Fibroblast of villous mesenchyme (primary cell): Measurements from ENCODE around the gene LRRK2. TPM values are rescaled to one million over a fixed set of nuclear protein-coding genes. Genes with fewer than 3 reads are reported as not detected.
"Not testable (repeated sequence)": the region's sequence is repeated elsewhere in the genome, so short reads cannot be mapped to it uniquely, and the experiment has no call there.

Experiments
- DNase-seq: peaks from one replicate; pipeline ENCODE4 v3.0.0-alpha.2; 2010; ENCODE audit warnings: low read depth
- H3K4me3 ChIP-seq: 2 replicates; pipeline ENCODE4 v1.5.1; 2011; ENCODE audit warnings: low read depth, mild to moderate bottlenecking, low read length
- CTCF ChIP-seq: IDR thresholded peaks from 2 replicates; pipeline ENCODE4 v1.5.1; 2012; ENCODE audit warnings: low read depth, mild to moderate bottlenecking, low read length; ENCODE audit not compliant: insufficient read depth
- total RNA-seq: library from RNA; depleted of rRNA; stranded (reverse); fragments of >200 nt; gene quantifications from 2 replicates; pipeline ENCODE4 v1.2.3, GENCODE V29; 2012

Gene LRRK2
- total RNA-seq, 1 donor, result 1.3 TPM

- no peak for DNase-seq
- no peak overlapping the region for H3K4me3 ChIP-seq
- TF ChIP-seq CTCF, result no peak
These were observed 14.9 kb upstream of the LRRK2 start for GRCh38 chr12:40209886-40210285.

- DNase-seq, result not testable (repeated sequence)
These were observed 13.6 kb upstream of the LRRK2 start for GRCh38 chr12:40211186-40211585.

GRCh38 chr12:40212566-40212965 is 12.2 kb upstream of the LRRK2 start:
- no peak for TF ChIP-seq CTCF
- no peak overlapping the region for H3K4me3 ChIP-seq
- no peak for DNase-seq

More at GRCh38 chr12:40211186-40211585, 13.6 kb upstream of the LRRK2 start:
- not testable (repeated sequence) for H3K4me3 ChIP-seq

GRCh38 chr12:40215982-40216381 is 8.8 kb upstream of the LRRK2 start:
- no peak for TF ChIP-seq CTCF
- DNase-seq, result peak; percentile 52
- no peak overlapping the region for H3K4me3 ChIP-seq

GRCh38 chr12:40216516-40217288 is 8.1 kb upstream of the LRRK2 start:
- H3K4me3 ChIP-seq, result no peak overlapping the region
- peak; percentile 23 for DNase-seq
- TF ChIP-seq CTCF, result no peak

- no peak for TF ChIP-seq CTCF
- H3K4me3 ChIP-seq, result no peak overlapping the region
- DNase-seq, result no peak
These were observed 5.0 kb upstream of the LRRK2 start for GRCh38 chr12:40219760-40220159.

- no peak overlapping the region for H3K4me3 ChIP-seq
- no peak for DNase-seq
- no peak for TF ChIP-seq CTCF
These were observed 2.5 kb upstream of the LRRK2 start for GRCh38 chr12:40222247-40222646.
